Measurements from ENCODE around the gene RXFP4.

Gene RXFP4

GRCh38 chr1:155944444-155944799 lies 3.0 kb downstream of the RXFP4 start:
- Histone ChIP-seq H3K4me3 (ENCODE audit: low read depth, low read length) (no peak overlapping the region), H3K27me3 (ENCODE audit: control insufficient read depth, insufficient read depth, low read length) (no peaks in the 10 kb centered on the region), H3K4me1 (ENCODE audit: control insufficient read depth, insufficient read depth, low read length) (peaks cover 12% of the 10 kb centered on the region), H3K36me3 (ENCODE audit: control insufficient read depth, insufficient read depth, low read length) (peaks cover 27% of the 10 kb centered on the region), H3K9ac (ENCODE audit: low read depth, low read length) (no peak overlapping the region), H3K27ac (ENCODE audit: low read depth, low read length) (no peak overlapping the region), H3K9me3 (ENCODE audit: control insufficient read depth, insufficient read depth, low read length) (no peaks in the 10 kb centered on the region)

- peaks cover 49% of the 10 kb centered on the region for H3K36me3 ChIP-seq (ENCODE audit: control insufficient read depth, insufficient read depth, low read length)
- H3K9me3 ChIP-seq (ENCODE audit: control insufficient read depth, insufficient read depth, low read length), result no peaks in the 10 kb centered on the region
- peaks cover 9% of the 10 kb centered on the region for H3K4me1 ChIP-seq (ENCODE audit: control insufficient read depth, insufficient read depth, low read length)
- no peak overlapping the region for H3K9ac ChIP-seq (ENCODE audit: low read depth, low read length)
- no peaks in the 10 kb centered on the region for H3K27me3 ChIP-seq (ENCODE audit: control insufficient read depth, insufficient read depth, low read length)
- no peak overlapping the region for H3K4me3 ChIP-seq (ENCODE audit: low read depth, low read length)
- H3K27ac ChIP-seq (ENCODE audit: low read depth, low read length), result no peak overlapping the region
These were observed 5.3 kb downstream of the RXFP4 start for GRCh38 chr1:155946633-155947219.

GRCh38 chr1:155947292-155947691 lies 5.9 kb downstream of the RXFP4 start:
- Histone ChIP-seq H3K36me3 (ENCODE audit: control insufficient read depth, insufficient read depth, low read length) (peaks cover 54% of the 10 kb centered on the region), H3K9me3 (ENCODE audit: control insufficient read depth, insufficient read depth, low read length) (no peaks in the 10 kb centered on the region), H3K4me1 (ENCODE audit: control insufficient read depth, insufficient read depth, low read length) (peaks cover 9% of the 10 kb centered on the region), H3K27ac (ENCODE audit: low read depth, low read length) (no peak overlapping the region), H3K9ac (ENCODE audit: low read depth, low read length) (no peak overlapping the region), H3K4me3 (ENCODE audit: low read depth, low read length) (no peak overlapping the region), H3K27me3 (ENCODE audit: control insufficient read depth, insufficient read depth, low read length) (no peaks in the 10 kb centered on the region)

- H3K4me1 ChIP-seq (ENCODE audit: control insufficient read depth, insufficient read depth, low read length), result peaks cover 9% of the 10 kb centered on the region
- H3K36me3 ChIP-seq (ENCODE audit: control insufficient read depth, insufficient read depth, low read length), result peaks cover 59% of the 10 kb centered on the region
- H3K9ac ChIP-seq (ENCODE audit: low read depth, low read length), result no peak overlapping the region
- H3K27me3 ChIP-seq (ENCODE audit: control insufficient read depth, insufficient read depth, low read length), result no peaks in the 10 kb centered on the region
- no peak overlapping the region for H3K4me3 ChIP-seq (ENCODE audit: low read depth, low read length)
- H3K9me3 ChIP-seq (ENCODE audit: control insufficient read depth, insufficient read depth, low read length), result no peaks in the 10 kb centered on the region
- H3K27ac ChIP-seq (ENCODE audit: low read depth, low read length), result no peak overlapping the region
These were observed 6.3 kb downstream of the RXFP4 start for GRCh38 chr1:155947741-155948140.

GRCh38 chr1:155950829-155951228 lies 9.4 kb downstream of the RXFP4 start:
- Histone ChIP-seq H3K4me1 (ENCODE audit: control insufficient read depth, insufficient read depth, low read length) (peaks cover 9% of the 10 kb centered on the region), H3K27me3 (ENCODE audit: control insufficient read depth, insufficient read depth, low read length) (no peaks in the 10 kb centered on the region), H3K27ac (ENCODE audit: low read depth, low read length) (no peak overlapping the region), H3K4me3 (ENCODE audit: low read depth, low read length) (no peak overlapping the region), H3K36me3 (ENCODE audit: control insufficient read depth, insufficient read depth, low read length) (peaks cover 86% of the 10 kb centered on the region), H3K9ac (ENCODE audit: low read depth, low read length) (no peak overlapping the region), H3K9me3 (ENCODE audit: control insufficient read depth, insufficient read depth, low read length) (no peaks in the 10 kb centered on the region)

GRCh38 chr1:155951753-155952504 lies 10.5 kb downstream of the RXFP4 start:
- Histone ChIP-seq H3K27me3 (ENCODE audit: control insufficient read depth, insufficient read depth, low read length) (no peaks in the 10 kb centered on the region), H3K4me3 (ENCODE audit: low read depth, low read length) (no peak overlapping the region), H3K9me3 (ENCODE audit: control insufficient read depth, insufficient read depth, low read length) (no peaks in the 10 kb centered on the region), H3K36me3 (ENCODE audit: control insufficient read depth, insufficient read depth, low read length) (peaks cover 92% of the 10 kb centered on the region), H3K9ac (ENCODE audit: low read depth, low read length) (no peak overlapping the region), H3K27ac (ENCODE audit: low read depth, low read length) (no peak overlapping the region), H3K4me1 (ENCODE audit: control insufficient read depth, insufficient read depth, low read length) (no peaks in the 10 kb centered on the region)

- no peak overlapping the region for H3K4me3 ChIP-seq (ENCODE audit: low read depth, low read length)
- H3K4me1 ChIP-seq (ENCODE audit: control insufficient read depth, insufficient read depth, low read length), result no peaks in the 10 kb centered on the region
- H3K9ac ChIP-seq (ENCODE audit: low read depth, low read length), result no peak overlapping the region
- H3K27me3 ChIP-seq (ENCODE audit: control insufficient read depth, insufficient read depth, low read length), result no peaks in the 10 kb centered on the region
- H3K27ac ChIP-seq (ENCODE audit: low read depth, low read length), result no peak overlapping the region
- peaks cover 92% of the 10 kb centered on the region for H3K36me3 ChIP-seq (ENCODE audit: control insufficient read depth, insufficient read depth, low read length)
- H3K9me3 ChIP-seq (ENCODE audit: control insufficient read depth, insufficient read depth, low read length), result no peaks in the 10 kb centered on the region
These were observed 11.1 kb downstream of the RXFP4 start for GRCh38 chr1:155952505-155952890.

GRCh38 chr1:155954645-155955044 lies 13.2 kb downstream of the RXFP4 start:
- H3K9ac ChIP-seq (ENCODE audit: low read depth, low read length), result no peak overlapping the region
- H3K4me1 ChIP-seq (ENCODE audit: control insufficient read depth, insufficient read depth, low read length), result no peaks in the 10 kb centered on the region
- no peaks in the 10 kb centered on the region for H3K27me3 ChIP-seq (ENCODE audit: control insufficient read depth, insufficient read depth, low read length)
- H3K4me3 ChIP-seq (ENCODE audit: low read depth, low read length), result no peak overlapping the region
- H3K36me3 ChIP-seq (ENCODE audit: control insufficient read depth, insufficient read depth, low read length), result peaks cover 95% of the 10 kb centered on the region
- no peaks in the 10 kb centered on the region for H3K9me3 ChIP-seq (ENCODE audit: control insufficient read depth, insufficient read depth, low read length)
- H3K27ac ChIP-seq (ENCODE audit: low read depth, low read length), result no peak overlapping the region

- Histone ChIP-seq H3K9me3 (ENCODE audit: control insufficient read depth, insufficient read depth, low read length) (no peaks in the 10 kb centered on the region), H3K4me3 (ENCODE audit: low read depth, low read length) (no peak overlapping the region), H3K27ac (ENCODE audit: low read depth, low read length) (no peak overlapping the region), H3K9ac (ENCODE audit: low read depth, low read length) (no peak overlapping the region), H3K36me3 (ENCODE audit: control insufficient read depth, insufficient read depth, low read length) (peaks cover 95% of the 10 kb centered on the region), H3K4me1 (ENCODE audit: control insufficient read depth, insufficient read depth, low read length) (no peaks in the 10 kb centered on the region), H3K27me3 (ENCODE audit: control insufficient read depth, insufficient read depth, low read length) (no peaks in the 10 kb centered on the region)
These were observed 16.0 kb downstream of the RXFP4 start for GRCh38 chr1:155957411-155957915.

GRCh38 chr1:155960081-155960745 lies 18.8 kb downstream of the RXFP4 start:
- Histone ChIP-seq H3K27ac (ENCODE audit: low read depth, low read length) (no peak overlapping the region), H3K4me1 (ENCODE audit: control insufficient read depth, insufficient read depth, low read length) (no peaks in the 10 kb centered on the region)

GRCh38 chr1:155961937-155962336 lies 20.5 kb downstream of the RXFP4 start:
- Histone ChIP-seq H3K4me3 (ENCODE audit: low read depth, low read length) (no peak overlapping the region), H3K27ac (ENCODE audit: low read depth, low read length) (peak overlapping the region; percentile 5), H3K36me3 (ENCODE audit: control insufficient read depth, insufficient read depth, low read length) (peaks cover 90% of the 10 kb centered on the region), H3K27me3 (ENCODE audit: control insufficient read depth, insufficient read depth, low read length) (no peaks in the 10 kb centered on the region), H3K4me1 (ENCODE audit: control insufficient read depth, insufficient read depth, low read length) (no peaks in the 10 kb centered on the region; the same call in 1 of the 2 replicates), H3K9ac (ENCODE audit: low read depth, low read length) (no peak overlapping the region), H3K9me3 (ENCODE audit: control insufficient read depth, insufficient read depth, low read length) (no peaks in the 10 kb centered on the region)

More at GRCh38 chr1:155960081-155960745, 18.8 kb downstream of the RXFP4 start:
- Histone ChIP-seq H3K9ac (ENCODE audit: low read depth, low read length) (no peak overlapping the region), H3K4me3 (ENCODE audit: low read depth, low read length) (no peak overlapping the region), H3K9me3 (ENCODE audit: control insufficient read depth, insufficient read depth, low read length) (no peaks in the 10 kb centered on the region), H3K27me3 (ENCODE audit: control insufficient read depth, insufficient read depth, low read length) (no peaks in the 10 kb centered on the region), H3K36me3 (ENCODE audit: control insufficient read depth, insufficient read depth, low read length) (peaks cover 90% of the 10 kb centered on the region)
